Measurements from ENCODE around the gene HS3ST6.
A peak's percentile ranks its signal among the peaks of the same experiment; 100 is the strongest.
"Not testable (repeated sequence)": the region's sequence is repeated elsewhere in the genome, so short reads cannot be mapped to it uniquely, and the experiment has no call there.

HS3ST6 gene

DNA sequence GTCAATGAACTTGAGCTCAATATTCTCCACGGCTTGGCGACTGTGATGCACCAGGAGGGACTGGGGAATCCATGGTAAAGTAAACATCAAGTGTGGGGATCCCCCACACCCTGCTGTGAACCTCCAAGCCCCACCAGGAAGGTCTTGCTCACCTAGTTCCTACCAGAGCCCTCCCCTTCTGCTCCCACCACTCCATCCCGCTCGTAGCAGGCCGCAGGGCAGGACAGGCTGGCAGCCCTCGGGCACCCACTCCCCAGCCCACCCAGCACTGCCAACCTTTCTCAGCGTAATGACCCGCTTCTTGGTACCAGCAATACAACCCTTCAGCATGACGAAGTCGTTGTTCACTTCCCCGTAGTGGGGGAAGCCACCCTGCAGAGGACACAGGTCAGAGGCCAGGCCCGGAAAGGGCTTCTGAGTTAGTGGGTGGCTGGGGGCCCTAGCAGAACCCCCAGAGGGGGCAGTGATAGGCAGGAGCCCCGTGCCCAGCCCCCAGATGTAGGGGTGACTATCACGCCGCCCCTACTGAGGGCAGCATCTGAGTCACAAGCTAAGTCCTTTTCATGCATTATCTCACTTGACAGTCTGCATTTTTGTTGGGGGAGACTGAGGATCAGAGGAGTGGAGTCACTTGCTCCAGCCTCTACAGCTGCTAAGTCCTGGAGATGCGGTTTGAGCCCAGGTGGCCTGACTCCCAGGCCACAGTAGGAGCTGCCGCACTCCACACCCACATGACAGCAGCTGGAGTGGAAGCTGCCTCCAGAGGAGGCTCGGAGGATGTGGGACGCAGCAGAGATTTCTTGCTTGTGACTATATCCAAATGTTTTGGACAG lies 27.6 kb upstream of the HS3ST6 start:
- Histone ChIP-seq H3K4me3 (ENCODE audit: extremely low read depth, insufficient read depth, low read length, poor library complexity, severe bottlenecking) (no peak overlapping the region), H3K4me1 (ENCODE audit: control insufficient read depth, insufficient read depth, low read length, poor library complexity, severe bottlenecking) (peaks cover 4% of the 10 kb centered on the region), H3K36me3 (ENCODE audit: control insufficient read depth, insufficient read depth, low read length) (peaks cover 2% of the 10 kb centered on the region), H3K9me3 (ENCODE audit: control insufficient read depth, low read length) (no peaks in the 10 kb centered on the region), H3K27ac (ENCODE audit: low read depth, low read length, severe bottlenecking) (no peak overlapping the region)
- WGBS, 2 experiments (ENCODE audit: insufficient coverage in 2 of 2) = 93 to 96% methylated on average over 13 to 15 of the region's 19 CpGs

GRCh38 chr16:1944612-1945199 lies 26.5 kb upstream of the HS3ST6 start:
- H3K9me3 ChIP-seq (ENCODE audit: control insufficient read depth, low read length) = no peaks in the 10 kb centered on the region
- no peak overlapping the region for H3K27ac ChIP-seq (ENCODE audit: low read depth, low read length, severe bottlenecking)
- WGBS, 2 experiments (ENCODE audit: insufficient coverage in 2 of 2) = 97% methylated on average over 6 to 14 of the region's 21 CpGs
- H3K4me1 ChIP-seq (ENCODE audit: control insufficient read depth, insufficient read depth, low read length, poor library complexity, severe bottlenecking) = peaks cover 4% of the 10 kb centered on the region
- peaks cover 6% of the 10 kb centered on the region for H3K36me3 ChIP-seq (ENCODE audit: control insufficient read depth, insufficient read depth, low read length)
- H3K4me3 ChIP-seq (ENCODE audit: extremely low read depth, insufficient read depth, low read length, poor library complexity, severe bottlenecking) = no peak overlapping the region

DNA sequence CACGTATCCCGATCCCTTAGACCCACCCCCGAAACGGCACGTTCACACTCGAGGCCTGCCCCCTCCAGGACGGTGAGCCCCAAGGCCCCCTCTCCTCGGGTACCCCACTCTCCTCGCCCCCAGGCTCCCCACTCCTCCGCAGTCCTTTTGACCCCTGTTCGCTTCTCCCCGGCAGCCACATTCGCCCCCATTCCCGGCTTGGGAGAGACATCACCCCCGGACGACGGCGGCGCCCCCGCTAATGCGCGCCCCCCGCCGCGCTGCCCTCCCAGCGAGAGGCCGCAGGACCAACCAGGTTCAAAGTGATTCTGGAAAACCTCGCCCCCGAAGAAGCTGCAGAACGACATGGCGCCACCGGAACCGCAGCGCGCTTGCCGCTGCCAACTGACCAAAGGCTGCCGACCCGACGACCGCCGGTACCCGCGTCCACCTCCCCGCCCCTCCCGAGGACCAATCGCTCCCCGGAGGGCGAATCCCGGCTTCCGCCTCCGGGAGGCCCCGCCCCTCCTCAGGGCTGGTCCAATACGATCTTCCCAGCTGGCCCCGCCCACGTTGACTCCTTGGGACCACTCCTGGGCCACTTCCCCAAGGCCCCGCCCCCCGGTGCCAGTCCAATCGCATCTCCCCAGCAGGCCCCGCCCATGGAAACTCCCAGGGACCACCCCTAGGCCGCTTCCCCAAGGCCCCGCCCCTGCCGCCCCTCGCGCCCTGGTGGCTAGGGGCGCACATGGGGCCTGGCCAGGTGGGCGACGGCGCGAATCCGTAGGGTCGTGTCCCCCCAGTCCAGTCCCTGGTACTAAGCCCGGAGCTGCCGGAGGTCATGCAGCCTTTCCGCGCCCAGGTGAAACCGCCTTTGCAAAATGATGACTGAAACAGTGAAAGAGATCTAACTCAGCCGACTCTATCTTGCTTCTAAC lies 24.9 kb upstream of the HS3ST6 start, which contains the start of gene MSRB1:
MSRB1 (minus strand) TSS at position 390 of the 917 bp plus-strand sequence; CDS start at position 347, 43 bp downstream.
- Histone ChIP-seq H3K9me3 (ENCODE audit: control insufficient read depth, low read length) (no peaks in the 10 kb centered on the region), H3K27ac (ENCODE audit: low read depth, low read length, severe bottlenecking) (no peak within 1 kb of the TSS), H3K36me3 (ENCODE audit: control insufficient read depth, insufficient read depth, low read length) (peaks cover 20% of the 10 kb centered on the region), H3K4me3 (ENCODE audit: extremely low read depth, insufficient read depth, low read length, poor library complexity, severe bottlenecking) (peak within 1 kb of the TSS; percentile 76), H3K4me1 (ENCODE audit: control insufficient read depth, insufficient read depth, low read length, poor library complexity, severe bottlenecking) (peaks cover 4% of the 10 kb centered on the region)
- 6% methylated on average over 45 to 49 of the region's 77 CpGs for WGBS, 2 experiments (ENCODE audit: insufficient coverage in 2 of 2)

- Histone ChIP-seq H3K4me1 (ENCODE audit: control insufficient read depth, insufficient read depth, low read length, poor library complexity, severe bottlenecking) (peaks cover 4% of the 10 kb centered on the region), H3K4me3 (ENCODE audit: extremely low read depth, insufficient read depth, low read length, poor library complexity, severe bottlenecking) (peak overlapping the region; percentile 76), H3K36me3 (ENCODE audit: control insufficient read depth, insufficient read depth, low read length) (peaks cover 23% of the 10 kb centered on the region), H3K27ac (ENCODE audit: low read depth, low read length, severe bottlenecking) (no peak overlapping the region), H3K9me3 (ENCODE audit: control insufficient read depth, low read length) (no peaks in the 10 kb centered on the region)
- 48 to 80% methylated on average over 5 to 11 of the region's 17 CpGs for WGBS, 2 experiments (ENCODE audit: insufficient coverage in 2 of 2)
These were observed 24.0 kb upstream of the HS3ST6 start for GRCh38 chr16:1942047-1942809.

GRCh38 chr16:1941162-1942046 lies 23.2 kb upstream of the HS3ST6 start:
- Histone ChIP-seq H3K4me1 (ENCODE audit: control insufficient read depth, insufficient read depth, low read length, poor library complexity, severe bottlenecking) (peaks cover 4% of the 10 kb centered on the region), H3K27ac (ENCODE audit: low read depth, low read length, severe bottlenecking) (no peak overlapping the region), H3K36me3 (ENCODE audit: control insufficient read depth, insufficient read depth, low read length) (peaks cover 23% of the 10 kb centered on the region), H3K4me3 (ENCODE audit: extremely low read depth, insufficient read depth, low read length, poor library complexity, severe bottlenecking) (no peak overlapping the region), H3K9me3 (ENCODE audit: control insufficient read depth, low read length) (no peaks in the 10 kb centered on the region)
- WGBS, 2 experiments (ENCODE audit: insufficient coverage in 2 of 2) = 82 to 90% methylated on average over 20 to 27 of the region's 30 CpGs

- Histone ChIP-seq H3K4me3 (ENCODE audit: extremely low read depth, insufficient read depth, low read length, poor library complexity, severe bottlenecking) (no peak overlapping the region), H3K27ac (ENCODE audit: low read depth, low read length, severe bottlenecking) (no peak overlapping the region), H3K9me3 (ENCODE audit: control insufficient read depth, low read length) (no peaks in the 10 kb centered on the region), H3K36me3 (ENCODE audit: control insufficient read depth, insufficient read depth, low read length) (peaks cover 23% of the 10 kb centered on the region), H3K4me1 (ENCODE audit: control insufficient read depth, insufficient read depth, low read length, poor library complexity, severe bottlenecking) (peaks cover 4% of the 10 kb centered on the region)
- 95 to 97% methylated on average over 21 to 23 of the region's 23 CpGs for WGBS, 2 experiments (ENCODE audit: insufficient coverage in 2 of 2)
These were observed 22.3 kb upstream of the HS3ST6 start for GRCh38 chr16:1940273-1941161.

DNA sequence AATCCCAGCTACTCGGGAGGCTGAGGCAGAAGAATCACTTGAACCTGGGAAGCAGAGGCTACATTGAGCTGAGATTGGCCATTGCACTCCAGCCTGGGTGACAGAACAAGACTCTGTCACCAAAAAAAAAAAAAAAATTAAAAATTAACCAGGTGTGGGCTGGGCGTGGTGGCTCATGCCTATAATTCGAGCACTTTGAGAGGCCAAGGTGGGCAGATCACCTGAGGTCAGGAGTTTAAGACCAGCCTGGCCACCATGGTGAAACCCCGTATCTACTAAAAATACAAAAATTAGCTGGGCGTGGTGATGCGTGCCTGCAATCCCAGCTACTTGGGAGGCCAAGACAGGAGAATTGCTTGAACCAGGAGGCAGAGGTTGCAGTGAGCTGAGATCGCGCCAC lies 21.6 kb upstream of the HS3ST6 start:
- not testable (repeated sequence) for H3K27ac ChIP-seq (ENCODE audit: low read depth, low read length, severe bottlenecking); H3K4me1 ChIP-seq (ENCODE audit: control insufficient read depth, insufficient read depth, low read length, poor library complexity, severe bottlenecking); H3K9me3 ChIP-seq (ENCODE audit: control insufficient read depth, low read length); H3K4me3 ChIP-seq (ENCODE audit: extremely low read depth, insufficient read depth, low read length, poor library complexity, severe bottlenecking)
- 97 to 99% methylated on average over 8 of the region's 8 CpGs for WGBS, 2 experiments (ENCODE audit: insufficient coverage in 2 of 2)
- peaks cover 23% of the 10 kb centered on the region for H3K36me3 ChIP-seq (ENCODE audit: control insufficient read depth, insufficient read depth, low read length)

DNA sequence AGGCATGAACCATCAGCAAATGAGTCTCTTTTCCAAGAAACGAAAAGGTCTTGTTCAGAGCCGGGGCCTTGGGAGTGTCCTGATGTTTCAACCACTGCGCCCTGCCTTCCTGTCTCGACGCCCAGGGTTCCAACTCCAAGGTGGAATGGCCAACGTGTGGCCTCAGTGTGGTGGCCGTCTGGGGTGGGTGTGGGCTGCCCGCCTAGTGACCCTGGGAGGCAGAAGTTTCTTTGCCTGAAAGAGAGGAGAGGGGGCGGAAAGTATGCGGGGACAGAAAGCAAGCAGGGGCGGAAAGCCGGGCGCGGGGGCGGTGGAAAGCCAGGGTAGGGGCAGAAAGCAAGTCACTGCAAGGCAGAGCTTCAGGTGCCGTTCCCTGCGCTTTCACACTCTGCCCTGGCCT lies 20.7 kb upstream of the HS3ST6 start:
- peaks cover 23% of the 10 kb centered on the region for H3K36me3 ChIP-seq (ENCODE audit: control insufficient read depth, insufficient read depth, low read length)
- H3K4me3 ChIP-seq (ENCODE audit: extremely low read depth, insufficient read depth, low read length, poor library complexity, severe bottlenecking) = no peak overlapping the region
- peaks cover 4% of the 10 kb centered on the region for H3K4me1 ChIP-seq (ENCODE audit: control insufficient read depth, insufficient read depth, low read length, poor library complexity, severe bottlenecking)
- WGBS, 2 experiments (ENCODE audit: insufficient coverage in 2 of 2) = 96 to 97% methylated on average over 15 to 17 of the region's 17 CpGs
- no peaks in the 10 kb centered on the region for H3K9me3 ChIP-seq (ENCODE audit: control insufficient read depth, low read length)
- H3K27ac ChIP-seq (ENCODE audit: low read depth, low read length, severe bottlenecking) = no peak overlapping the region

GRCh38 chr16:1938316-1938715 lies 20.1 kb upstream of the HS3ST6 start:
- H3K4me1 ChIP-seq (ENCODE audit: control insufficient read depth, insufficient read depth, low read length, poor library complexity, severe bottlenecking) = peaks cover 4% of the 10 kb centered on the region
- H3K4me3 ChIP-seq (ENCODE audit: extremely low read depth, insufficient read depth, low read length, poor library complexity, severe bottlenecking) = no peak overlapping the region
- H3K9me3 ChIP-seq (ENCODE audit: control insufficient read depth, low read length) = no peaks in the 10 kb centered on the region
- H3K27ac ChIP-seq (ENCODE audit: low read depth, low read length, severe bottlenecking) = no peak overlapping the region
- H3K36me3 ChIP-seq (ENCODE audit: control insufficient read depth, insufficient read depth, low read length) = peaks cover 23% of the 10 kb centered on the region
- 91 to 99% methylated on average over 9 to 10 of the region's 10 CpGs for WGBS, 2 experiments (ENCODE audit: insufficient coverage in 2 of 2)
